Smooth muscle cell of the brain vasculature (primary cell): ENCODE measurements around the gene KATNB1.
"Not testable (repeated sequence)": the region's sequence is repeated elsewhere in the genome, so short reads cannot be mapped to it uniquely, and the experiment has no call there.

ENCODE experiments used
- DNase-seq: peaks from one replicate; pipeline ENCODE4 v3.0.0-alpha.2; 2012; ENCODE audit warnings: low read depth, low spot score

Gene KATNB1

GRCh38 chr16:57791195-57791892, 55.8 kb downstream of the KATNB1 start:
- no peak for DNase-seq

DNA sequence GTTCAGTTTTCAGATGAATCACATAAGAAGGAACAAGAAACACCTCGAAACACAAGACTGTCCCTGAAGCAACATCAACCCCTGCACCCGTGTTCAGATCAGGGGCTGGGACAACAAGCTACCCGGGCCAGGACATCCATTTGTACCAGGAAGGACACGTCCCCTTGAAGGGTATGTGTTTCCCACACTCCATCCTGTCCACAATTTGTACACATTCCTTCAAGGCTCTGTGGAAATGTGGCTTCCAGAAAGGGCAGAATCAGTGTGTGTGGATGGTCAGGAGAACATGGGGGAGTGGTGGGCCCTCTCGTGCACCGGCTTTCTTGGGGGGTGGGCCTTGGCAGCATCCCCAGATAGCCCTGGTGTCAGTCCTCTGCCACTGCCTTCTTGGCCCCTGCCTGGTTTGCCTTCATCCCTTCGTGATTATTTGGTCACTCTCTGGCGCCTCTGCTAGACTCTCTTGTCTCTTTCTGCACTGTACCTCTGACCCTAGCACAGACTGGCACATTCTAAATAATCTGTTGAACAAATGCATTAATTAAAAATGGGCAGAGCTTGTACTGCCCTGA, 56.4 kb downstream of the KATNB1 start:
- no peak for DNase-seq

DNA sequence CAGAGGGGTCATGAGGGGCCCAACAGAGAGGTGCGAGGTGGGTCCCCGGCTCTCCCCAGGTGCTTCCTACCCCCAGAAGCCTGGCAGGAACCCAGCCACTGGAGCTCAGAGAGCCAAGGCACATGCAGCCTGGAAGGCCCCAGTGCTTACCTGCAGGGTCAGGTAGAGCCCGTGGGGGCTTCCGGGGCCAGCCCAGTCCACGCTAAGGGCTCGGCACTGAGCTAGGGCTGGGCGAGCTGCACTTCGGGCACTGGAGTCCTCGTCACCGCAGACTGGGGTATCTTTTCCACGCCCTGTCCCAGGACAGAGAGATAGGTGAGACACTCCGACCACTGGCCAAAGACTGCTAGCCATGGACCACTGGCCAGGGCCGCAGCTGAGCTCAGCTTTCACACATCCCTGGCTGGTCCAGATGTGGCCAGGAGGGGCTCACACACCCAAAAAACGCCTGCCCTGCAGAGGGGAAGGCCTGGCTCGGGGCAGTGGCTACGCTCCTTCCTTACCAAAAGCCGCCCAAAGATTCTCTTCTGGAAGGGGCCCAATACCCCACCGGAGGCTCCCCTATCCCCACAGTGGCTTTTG, 59.4 kb downstream of the KATNB1 start:
- no peak for DNase-seq

- no peak for DNase-seq
Measured at GRCh38 chr16:57795431-57795878, 59.9 kb downstream of the KATNB1 start.

DNA sequence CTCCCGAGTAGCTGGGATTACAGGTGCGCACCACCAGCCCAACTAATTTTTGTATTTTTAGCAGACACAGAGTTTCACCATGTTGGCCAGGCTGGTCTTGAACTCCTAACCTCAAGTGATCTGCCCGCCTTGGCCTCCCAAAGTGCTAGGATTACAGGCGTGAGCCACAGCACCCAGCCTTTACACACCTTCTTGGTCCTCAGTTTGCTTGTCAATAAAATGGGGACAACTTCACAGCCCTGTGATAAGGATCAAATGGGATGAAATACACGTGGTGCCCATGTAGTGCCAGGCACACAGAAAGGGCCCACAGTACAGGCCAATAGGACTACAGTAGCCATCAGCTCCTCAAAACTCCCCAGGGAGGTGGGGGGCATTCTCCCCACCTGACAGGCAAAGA, 60.4 kb downstream of the KATNB1 start:
- DNase-seq: not testable (repeated sequence)

DNA sequence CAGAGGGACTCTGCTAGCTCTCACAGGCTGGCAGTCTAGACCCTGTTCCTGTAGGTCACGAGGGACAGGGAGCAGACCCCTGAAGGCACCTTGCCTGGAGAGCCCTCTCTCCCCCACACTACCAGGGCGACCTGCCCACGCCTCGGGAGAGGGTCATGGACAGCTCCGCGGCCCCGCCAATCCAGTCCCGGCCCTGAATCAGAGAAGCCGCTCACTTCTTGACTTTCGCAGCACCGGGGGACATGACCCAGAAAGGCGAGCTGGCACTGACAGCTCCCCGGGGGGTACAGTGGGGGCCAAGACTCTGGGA, 61.6 kb downstream of the KATNB1 start:
- no peak for DNase-seq

DNA sequence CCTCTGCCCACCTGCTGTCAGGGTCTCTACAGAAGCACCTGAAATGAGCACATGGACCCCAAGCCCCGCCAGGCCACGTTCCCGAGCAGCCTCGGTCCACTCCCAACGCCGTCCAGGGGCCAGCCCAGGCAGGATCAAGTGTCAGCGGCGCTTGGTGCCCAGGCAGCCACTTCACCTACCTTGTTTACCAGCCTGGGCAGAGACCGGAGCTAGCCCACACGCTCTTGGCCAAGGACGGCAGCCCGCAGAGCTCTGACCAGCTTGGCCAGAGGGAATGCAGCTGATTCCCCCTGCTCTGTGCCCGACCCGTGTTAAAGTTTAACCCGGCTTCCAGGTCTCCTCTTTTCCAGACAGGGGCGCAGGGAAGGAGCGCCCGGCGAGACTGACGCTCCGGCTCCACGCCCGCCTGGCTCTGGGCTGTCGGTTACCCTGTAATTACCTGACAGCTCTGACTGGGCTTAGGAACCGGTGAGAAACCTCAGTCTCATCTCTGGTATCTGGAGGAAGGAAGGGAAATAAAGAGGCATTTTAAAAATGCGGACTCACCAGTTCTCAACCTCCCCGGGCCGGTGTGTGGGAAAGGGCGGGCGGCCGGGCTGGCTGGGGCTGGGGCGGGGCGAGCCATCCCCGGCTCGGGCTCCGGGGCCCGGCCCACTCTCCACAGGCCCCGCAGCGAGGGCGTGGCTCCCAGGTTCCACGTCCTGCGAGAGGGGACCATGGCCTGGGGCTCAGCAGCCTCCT, 62.1 kb downstream of the KATNB1 start:
- no peak for DNase-seq

DNA sequence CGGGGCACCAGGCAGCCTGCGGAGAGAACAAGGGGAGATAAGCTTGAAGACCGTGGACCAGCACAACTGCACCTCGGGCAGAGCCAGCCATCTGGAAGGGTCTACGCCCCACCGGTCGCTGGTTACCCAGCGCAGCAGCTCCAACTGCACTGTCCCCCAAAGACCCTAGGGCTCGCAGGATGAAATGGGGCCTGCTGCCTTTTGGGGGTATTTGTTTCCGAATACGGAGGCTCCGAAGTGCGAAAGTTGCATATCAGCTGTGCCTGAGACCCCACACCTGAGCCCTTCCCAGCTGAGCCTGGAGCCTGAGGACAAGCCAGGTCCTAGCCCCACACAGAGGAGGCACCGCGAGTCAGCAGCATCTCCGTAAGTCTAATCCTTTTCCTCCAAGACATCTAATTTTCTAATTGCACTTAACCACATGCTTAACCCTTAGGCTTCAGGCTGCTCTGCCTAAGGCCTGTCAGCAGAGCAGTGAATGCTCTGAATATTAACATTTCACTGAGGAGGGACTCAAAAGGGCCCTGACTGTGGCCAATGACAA, 62.8 kb downstream of the KATNB1 start:
- DNase-seq: no peak

DNA sequence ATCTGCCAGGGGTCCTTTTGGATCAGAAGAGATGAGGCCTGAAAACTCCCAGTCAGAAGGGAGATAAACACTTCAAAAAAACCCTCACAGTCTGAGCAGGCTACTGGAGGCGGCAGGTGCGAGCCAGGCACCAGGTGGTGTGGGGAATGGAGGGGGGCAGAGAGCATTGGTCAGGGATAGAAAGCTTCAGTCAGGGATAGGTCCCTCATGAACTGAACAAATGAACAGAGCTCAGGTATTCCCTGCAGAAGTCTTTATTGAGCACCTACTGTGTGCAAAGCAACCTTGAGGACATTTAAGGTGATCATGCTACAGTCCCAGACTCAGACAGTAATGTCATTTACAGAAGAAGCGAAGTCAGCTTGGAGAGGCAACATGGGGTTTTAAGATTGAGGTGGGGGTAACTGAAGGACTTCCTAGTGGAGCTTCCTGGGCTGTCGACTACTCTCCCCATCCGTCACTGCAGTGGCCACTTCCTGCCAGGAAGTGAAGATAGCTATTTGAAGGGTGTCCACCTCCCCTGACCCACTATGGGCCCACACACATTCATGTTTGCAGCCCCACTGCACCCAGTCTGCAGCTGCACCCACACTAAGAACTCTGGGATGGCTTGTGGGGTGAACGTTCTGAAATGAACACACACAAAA, 63.5 kb downstream of the KATNB1 start:
- DNase-seq: no peak

DNA sequence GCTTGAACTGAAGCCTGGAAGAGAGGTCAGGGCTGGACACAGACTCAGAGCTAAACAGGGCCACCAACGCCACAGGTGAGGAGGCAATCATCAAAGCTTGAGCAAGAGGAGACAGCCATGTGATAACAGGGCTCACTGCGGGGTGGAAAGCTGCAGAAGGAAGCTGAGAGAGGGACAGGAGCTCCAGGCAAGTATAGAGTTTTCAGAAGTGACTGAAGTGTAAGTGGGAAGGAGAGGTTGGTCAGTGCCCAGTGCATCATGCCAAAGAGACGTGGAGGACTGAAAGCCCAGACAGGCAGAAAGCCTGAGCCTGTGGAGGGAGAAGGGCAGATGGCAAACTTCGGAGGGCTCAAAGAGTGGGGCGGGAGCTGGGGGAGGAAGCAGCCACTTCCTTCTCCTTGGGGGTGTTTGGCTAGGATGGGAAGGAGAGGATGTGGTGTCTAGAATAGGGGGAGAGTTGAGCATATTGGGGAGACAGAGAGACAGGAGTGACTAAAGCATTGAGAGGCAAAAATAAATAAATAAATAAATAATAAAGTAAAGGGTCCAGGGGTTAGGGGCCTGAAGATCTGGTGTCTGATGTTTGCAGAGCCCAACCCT, 64.1 kb downstream of the KATNB1 start:
- DNase-seq: no peak

GRCh38 chr16:57800200-57801097, 64.9 kb downstream of the KATNB1 start:
- DNase-seq: no peak

DNA sequence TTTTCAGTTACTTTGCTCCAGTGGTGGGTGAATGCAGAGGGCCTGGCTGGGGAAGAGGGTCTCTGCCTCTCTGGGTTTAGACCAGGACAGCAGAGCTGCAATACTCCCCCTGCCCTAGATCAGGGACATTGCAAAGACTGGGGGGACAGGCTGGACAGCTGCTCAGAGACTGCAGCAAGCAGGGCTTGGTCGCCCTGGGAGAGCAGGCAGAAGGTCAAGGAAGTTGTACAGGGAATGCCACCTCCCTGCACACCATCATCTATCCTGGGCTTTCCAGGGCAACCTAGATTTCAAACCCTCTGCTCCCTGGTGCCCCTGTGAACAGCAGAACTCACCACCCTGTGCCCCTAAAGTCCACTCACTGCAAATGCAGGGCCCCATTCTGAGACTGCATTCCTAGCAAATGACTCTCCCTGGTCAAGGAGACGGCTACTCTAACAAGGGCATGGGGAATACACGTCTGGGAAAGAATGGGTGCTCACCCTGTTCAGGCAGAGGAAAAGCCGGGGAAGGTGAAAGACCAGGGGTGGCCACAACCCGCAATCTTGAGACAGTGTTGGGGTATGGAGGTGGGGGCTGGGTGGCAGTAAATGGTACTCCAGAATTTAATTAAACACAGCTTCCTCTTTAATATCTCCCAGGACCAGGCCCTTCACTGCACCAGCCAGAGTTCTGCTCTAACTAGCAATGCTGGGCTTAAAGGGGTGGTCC, 65.7 kb downstream of the KATNB1 start:
- DNase-seq: no peak

- no peak for DNase-seq
Measured at GRCh38 chr16:57801809-57802340, 66.3 kb downstream of the KATNB1 start.

GRCh38 chr16:57802341-57803133, 67.0 kb downstream of the KATNB1 start, which contains the start of gene KIFC3:
TSS of gene KIFC3 (minus strand) at chr16:57802491. CDS start at chr16:57798243, 4,248 bp downstream.
- DNase-seq: no peak

DNA sequence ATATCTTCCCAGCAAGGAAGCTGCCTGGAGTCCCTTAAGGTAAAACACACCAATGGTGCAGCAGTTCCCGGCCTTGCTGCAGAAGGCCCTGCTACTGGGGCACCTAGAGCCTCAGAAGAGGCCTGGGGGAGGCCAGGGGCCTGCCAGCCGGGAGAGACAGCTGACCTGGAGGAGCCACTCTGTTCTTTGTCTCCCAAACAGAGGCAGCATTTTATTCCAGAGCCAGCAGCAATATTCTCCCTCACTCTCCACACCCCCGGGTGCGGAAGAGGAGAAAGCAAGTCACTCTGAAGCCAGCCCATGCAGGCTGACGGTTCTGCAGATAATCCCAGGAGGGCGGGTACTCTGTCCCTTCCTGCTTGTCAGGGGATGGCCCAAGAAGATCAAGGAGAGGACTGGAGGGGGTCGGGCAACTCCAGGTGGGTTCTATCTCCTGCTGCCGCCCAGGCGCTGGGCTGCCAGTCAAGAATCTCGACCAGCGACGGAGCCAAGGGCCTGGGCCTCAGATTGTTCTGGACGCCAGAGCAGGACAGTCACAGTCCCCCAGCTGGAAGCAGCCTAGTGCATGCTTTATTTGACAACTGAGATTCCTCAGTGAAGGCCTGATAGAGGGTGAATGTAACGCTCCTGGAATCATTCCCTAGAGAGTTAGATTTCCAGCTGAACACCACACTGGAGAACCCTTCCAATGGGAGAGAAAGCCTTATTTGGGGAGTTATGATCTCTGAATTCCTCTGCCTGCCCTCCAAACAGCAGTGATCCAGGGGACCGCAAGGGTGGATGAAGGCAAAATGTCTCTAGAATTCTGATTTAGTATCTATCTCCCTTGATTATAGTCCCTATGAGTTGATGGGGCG, 67.8 kb downstream of the KATNB1 start:
- DNase-seq: no peak

GRCh38 chr16:57804111-57804837, 68.7 kb downstream of the KATNB1 start:
- no peak for DNase-seq

GRCh38 chr16:57805176-57805575, 69.6 kb downstream of the KATNB1 start:
- DNase-seq: no peak
